SJCRH30 (cell line): ENCODE data around the gene NFIL3. TPM values are rescaled to one million over a fixed set of nuclear protein-coding genes. Genes with fewer than 3 reads are reported as not detected.
"Not testable (repeated sequence)": the region's sequence is repeated elsewhere in the genome, so short reads cannot be mapped to it uniquely, and the experiment has no call there.

Source experiments
- DNase-seq, 2 experiments: peaks; one replicate each; pipeline ENCODE4 v3.0.0-alpha.2; 2015 to 2020
- H3K27ac ChIP-seq: fragments of 250-450 bp; sonication (Bioruptor Pico); 2 replicates; pipeline ENCODE4 v1.5.1; 2020; ENCODE audit warnings: mild to moderate bottlenecking, moderate library complexity
- H3K27me3 ChIP-seq: fragments of 250-450 bp; sonication (Bioruptor Pico); 2 replicates; pipeline ENCODE4 v1.5.1; 2020; ENCODE audit warnings: mild to moderate bottlenecking, moderate library complexity
- H3K36me3 ChIP-seq: fragments of 250-450 bp; sonication (Bioruptor Pico); 2 replicates; pipeline ENCODE4 v1.5.1; 2020; ENCODE audit warnings: mild to moderate bottlenecking, moderate library complexity
- H3K4me1 ChIP-seq: fragments of 250-450 bp; sonication (Bioruptor Pico); 2 replicates; pipeline ENCODE4 v1.5.1; 2020; ENCODE audit warnings: mild to moderate bottlenecking, moderate library complexity
- H3K4me3 ChIP-seq: fragments of 250-450 bp; sonication (Bioruptor Pico); 2 replicates; pipeline ENCODE4 v1.5.1; 2020; ENCODE audit warnings: mild to moderate bottlenecking, moderate library complexity
- H3K9me3 ChIP-seq: fragments of 250-450 bp; sonication (Bioruptor Pico); replicated peaks from 2 replicates; pipeline ENCODE4 v1.5.1; 2020; ENCODE audit warnings: mild to moderate bottlenecking, moderate library complexity
- total RNA-seq: library from RNA; depleted of rRNA; stranded (reverse); fragments of >200 nt; shearing (Covaris generic); gene quantifications from 2 replicates; pipeline ENCODE4 v1.2.3, GENCODE V29; 2014

The NFIL3 gene
- total RNA-seq, 1 experiment from 2014 or later = 9.2 TPM

- Histone ChIP-seq H3K4me3 (no peak overlapping the region), H3K9me3 (no peaks in the 10 kb centered on the region), H3K27ac (no peak overlapping the region), H3K27me3 (no peaks in the 10 kb centered on the region), H3K36me3 (no peaks in the 10 kb centered on the region), H3K4me1 (peaks cover 10% of the 10 kb centered on the region)
- DNase-seq = no peak
Observed at GRCh38 chr9:91391412-91391811, 32.2 kb downstream of the NFIL3 start.

GRCh38 chr9:91389686-91390085 lies 33.9 kb downstream of the NFIL3 start:
- H3K36me3 ChIP-seq, H3K9me3 ChIP-seq, H3K4me1 ChIP-seq, H3K27me3 ChIP-seq, H3K27ac ChIP-seq, H3K4me3 ChIP-seq, DNase-seq: not testable (repeated sequence)

GRCh38 chr9:91386765-91387164 lies 36.9 kb downstream of the NFIL3 start:
- Histone ChIP-seq H3K27me3 (peaks cover 3% of the 10 kb centered on the region; the same call in 1 of the 2 replicates), H3K27ac (no peak overlapping the region), H3K36me3 (no peaks in the 10 kb centered on the region), H3K4me1 (no peaks in the 10 kb centered on the region), H3K9me3 (no peaks in the 10 kb centered on the region), H3K4me3 (no peak overlapping the region)
- DNase-seq = no peak

GRCh38 chr9:91384954-91385353 lies 38.7 kb downstream of the NFIL3 start:
- Histone ChIP-seq H3K27ac (no peak overlapping the region), H3K4me3 (no peak overlapping the region), H3K36me3 (no peaks in the 10 kb centered on the region), H3K4me1 (no peaks in the 10 kb centered on the region), H3K9me3 (no peaks in the 10 kb centered on the region), H3K27me3 (peaks cover 5% of the 10 kb centered on the region; the same call in 1 of the 2 replicates)
- DNase-seq = no peak

GRCh38 chr9:91383577-91383976 lies 40.1 kb downstream of the NFIL3 start:
- Histone ChIP-seq H3K9me3 (no peaks in the 10 kb centered on the region), H3K27ac (no peak overlapping the region), H3K27me3 (peaks cover 5% of the 10 kb centered on the region; the same call in 1 of the 2 replicates), H3K4me1 (no peaks in the 10 kb centered on the region), H3K36me3 (no peaks in the 10 kb centered on the region), H3K4me3 (no peak overlapping the region)
- no peak for DNase-seq

- no peaks in the 10 kb centered on the region for H3K9me3 ChIP-seq
- DNase-seq = no peak
Observed at GRCh38 chr9:91382298-91382697, 41.3 kb downstream of the NFIL3 start.

GRCh38 chr9:91379426-91379825 lies 44.2 kb downstream of the NFIL3 start:
- H3K4me1 ChIP-seq = no peaks in the 10 kb centered on the region
- no peak overlapping the region for H3K27ac ChIP-seq
- no peaks in the 10 kb centered on the region for H3K9me3 ChIP-seq
- peaks cover 5% of the 10 kb centered on the region; the same call in 1 of the 2 replicates for H3K27me3 ChIP-seq
- no peak for DNase-seq
- no peaks in the 10 kb centered on the region for H3K36me3 ChIP-seq
- no peak overlapping the region for H3K4me3 ChIP-seq

More at GRCh38 chr9:91382298-91382697, 41.3 kb downstream of the NFIL3 start:
- Histone ChIP-seq H3K4me3 (no peak overlapping the region), H3K36me3 (no peaks in the 10 kb centered on the region), H3K27me3 (peaks cover 5% of the 10 kb centered on the region; the same call in 1 of the 2 replicates), H3K27ac (no peak overlapping the region), H3K4me1 (no peaks in the 10 kb centered on the region)

GRCh38 chr9:91378695-91379127 lies 44.9 kb downstream of the NFIL3 start:
- Histone ChIP-seq H3K4me3 (no peak overlapping the region), H3K36me3 (no peaks in the 10 kb centered on the region), H3K27me3 (peaks cover 5% of the 10 kb centered on the region; the same call in 1 of the 2 replicates), H3K4me1 (no peaks in the 10 kb centered on the region), H3K9me3 (no peaks in the 10 kb centered on the region), H3K27ac (no peak overlapping the region)
- no peak for DNase-seq

GRCh38 chr9:91378054-91378453 lies 45.6 kb downstream of the NFIL3 start:
- H3K4me1 ChIP-seq, H3K27ac ChIP-seq, DNase-seq, H3K27me3 ChIP-seq, H3K9me3 ChIP-seq, H3K4me3 ChIP-seq, H3K36me3 ChIP-seq: not testable (repeated sequence)

GRCh38 chr9:91376239-91376638 lies 47.4 kb downstream of the NFIL3 start:
- Histone ChIP-seq H3K36me3 (no peaks in the 10 kb centered on the region), H3K27ac (no peak overlapping the region), H3K9me3 (no peaks in the 10 kb centered on the region), H3K4me3 (no peak overlapping the region), H3K27me3 (peaks cover 2% of the 10 kb centered on the region; the same call in 1 of the 2 replicates), H3K4me1 (no peaks in the 10 kb centered on the region)
- DNase-seq = no peak

- Histone ChIP-seq H3K27ac (no peak overlapping the region), H3K4me1 (no peaks in the 10 kb centered on the region), H3K9me3 (no peaks in the 10 kb centered on the region), H3K27me3 (no peaks in the 10 kb centered on the region), H3K36me3 (no peaks in the 10 kb centered on the region), H3K4me3 (no peak overlapping the region)
- DNase-seq = no peak
Observed at GRCh38 chr9:91374939-91375338, 48.7 kb downstream of the NFIL3 start.

GRCh38 chr9:91371894-91372293 lies 51.7 kb downstream of the NFIL3 start:
- DNase-seq = no peak
- Histone ChIP-seq H3K4me1 (no peaks in the 10 kb centered on the region), H3K27me3 (peaks cover 6% of the 10 kb centered on the region; the same call in 1 of the 2 replicates), H3K9me3 (no peaks in the 10 kb centered on the region), H3K27ac (no peak overlapping the region), H3K4me3 (no peak overlapping the region), H3K36me3 (no peaks in the 10 kb centered on the region)

GRCh38 chr9:91370006-91370405 lies 53.6 kb downstream of the NFIL3 start:
- H3K9me3 ChIP-seq, H3K4me1 ChIP-seq, H3K27me3 ChIP-seq, H3K36me3 ChIP-seq, DNase-seq, H3K27ac ChIP-seq, H3K4me3 ChIP-seq: not testable (repeated sequence)

GRCh38 chr9:91364702-91365101 lies 58.9 kb downstream of the NFIL3 start:
- H3K4me1 ChIP-seq = no peaks in the 10 kb centered on the region
- H3K4me3 ChIP-seq = no peak overlapping the region
- H3K27ac ChIP-seq = no peak overlapping the region
- H3K36me3 ChIP-seq = no peaks in the 10 kb centered on the region
- H3K27me3 ChIP-seq = peaks cover 6% of the 10 kb centered on the region; the same call in 1 of the 2 replicates
- H3K9me3 ChIP-seq = no peaks in the 10 kb centered on the region
- DNase-seq = peak in 1 of 2 experiments; percentile 5

- peaks cover 6% of the 10 kb centered on the region; the same call in 1 of the 2 replicates for H3K27me3 ChIP-seq
- no peaks in the 10 kb centered on the region for H3K4me1 ChIP-seq
- H3K36me3 ChIP-seq = no peaks in the 10 kb centered on the region
- no peak for DNase-seq
- no peak overlapping the region for H3K4me3 ChIP-seq
- no peak overlapping the region for H3K27ac ChIP-seq
- H3K9me3 ChIP-seq = no peaks in the 10 kb centered on the region
Observed at GRCh38 chr9:91364005-91364404, 59.6 kb downstream of the NFIL3 start.

GRCh38 chr9:91362051-91362611 lies 61.5 kb downstream of the NFIL3 start:
- Histone ChIP-seq H3K4me3 (peak overlapping the region; percentile 95), H3K27me3 (no peaks in the 10 kb centered on the region), H3K27ac (peak overlapping the region; percentile 21; the same call in 1 of the 2 replicates), H3K4me1 (no peaks in the 10 kb centered on the region), H3K36me3 (no peaks in the 10 kb centered on the region), H3K9me3 (no peaks in the 10 kb centered on the region)
- DNase-seq = no peak
